ENCODE measurements around the gene ELAC1.

GRCh38 chr18:51017140-51017879, 49.5 kb downstream of the ELAC1 start:
- TF ChIP-seq POLR2A (IDR thresholded peaks at IDR 0.05; ENCODE audit: low read depth, low read length) = no peak
- TF ChIP-seq POLR2AphosphoS5 (IDR thresholded peaks at IDR 0.05; ENCODE audit: low read depth, low read length) = no peak

Data from GM12892 (cell line).